H9 (cell line): ENCODE results near the gene PARP12. TPM values are rescaled to one million over a fixed set of nuclear protein-coding genes. Genes with fewer than 3 reads are reported as not detected.

ENCODE experiments used
- DNase-seq: peaks from one replicate; pipeline ENCODE4 v3.0.0-alpha.2; 2017
- H2AFZ ChIP-seq: one replicate; pipeline ENCODE4 v1.6.1; 2013; ENCODE audit warnings: mild to moderate bottlenecking, low read length, control low read depth, moderate library complexity
- H2AK5ac ChIP-seq: 2 replicates; pipeline ENCODE4 v1.6.1; 2013; ENCODE audit warnings: low read length, control low read depth, mixed read lengths; ENCODE audit not compliant: insufficient read length
- H2BK120ac ChIP-seq: one replicate; pipeline ENCODE4 v1.6.1; 2013; ENCODE audit warnings: low read depth, mild to moderate bottlenecking, low read length, control low read depth, inconsistent platforms; ENCODE audit not compliant: poor library complexity, severe bottlenecking
- H2BK12ac ChIP-seq: 2 replicates; pipeline ENCODE4 v1.6.1; 2013; ENCODE audit warnings: low read length, control low read depth, mixed read lengths, low read depth; ENCODE audit not compliant: insufficient read length
- H2BK15ac ChIP-seq: 2 replicates; pipeline ENCODE4 v1.6.1; 2013; ENCODE audit warnings: low read depth, low read length, control low read depth
- H2BK20ac ChIP-seq: one replicate; pipeline ENCODE4 v1.6.1; 2013; ENCODE audit warnings: low read depth, mild to moderate bottlenecking, low read length, control low read depth, inconsistent platforms; ENCODE audit not compliant: poor library complexity, severe bottlenecking
- H2BK5ac ChIP-seq: 2 replicates; pipeline ENCODE4 v1.6.1; 2013; ENCODE audit warnings: low read length, control low read depth, mixed read lengths; ENCODE audit not compliant: insufficient read length
- H3K14ac ChIP-seq: 2 replicates; pipeline ENCODE4 v1.6.1; 2013; ENCODE audit warnings: low read length, control low read depth; ENCODE audit not compliant: insufficient read depth
- H3K18ac ChIP-seq: 2 replicates; pipeline ENCODE4 v1.6.1; 2013; ENCODE audit warnings: low read depth, mild to moderate bottlenecking, mixed read lengths, low read length, control low read depth; ENCODE audit not compliant: insufficient read length
- H3K23ac ChIP-seq: 2 replicates; pipeline ENCODE4 v1.6.1; 2013; ENCODE audit warnings: low read length, control low read depth, mixed read lengths, low read depth; ENCODE audit not compliant: insufficient read length
- H3K23me2 ChIP-seq: 2 replicates; pipeline ENCODE4 v1.6.1; 2013; ENCODE audit warnings: low read depth, mild to moderate bottlenecking, mixed read lengths, low read length, control low read depth; ENCODE audit not compliant: insufficient read length, poor library complexity, severe bottlenecking
- H3K27ac ChIP-seq: 2 replicates; pipeline ENCODE4 v1.5.1; 2013; ENCODE audit warnings: low read length, control low read depth, mixed read lengths, low read depth; ENCODE audit not compliant: insufficient read length
- H3K27me3 ChIP-seq: 2 replicates; pipeline ENCODE4 v1.6.1; 2013; ENCODE audit warnings: low read length, control low read depth, inconsistent platforms; ENCODE audit not compliant: insufficient read depth
- H3K4ac ChIP-seq: 2 replicates; pipeline ENCODE4 v1.6.1; 2013; ENCODE audit warnings: low read depth, mild to moderate bottlenecking, control low read depth, inconsistent platforms, low read length, moderate library complexity
- H3K4me1 ChIP-seq: 2 replicates; pipeline ENCODE4 v1.6.1; 2013; ENCODE audit warnings: low read length, control low read depth, inconsistent platforms; ENCODE audit not compliant: insufficient read depth
- H3K4me2 ChIP-seq: 2 replicates; pipeline ENCODE4 v1.6.1; 2013; ENCODE audit warnings: low read length, control low read depth, mixed read lengths; ENCODE audit not compliant: insufficient read length, insufficient read depth
- H3K56ac ChIP-seq: 2 replicates; pipeline ENCODE4 v1.6.1; 2013; ENCODE audit warnings: low read depth, mild to moderate bottlenecking, mixed read lengths, low read length, control low read depth; ENCODE audit not compliant: insufficient read length
- H3K79me1 ChIP-seq: 2 replicates; pipeline ENCODE4 v1.6.1; 2013; ENCODE audit warnings: low read depth, mild to moderate bottlenecking, moderate library complexity, low read length, control low read depth, inconsistent platforms; ENCODE audit not compliant: insufficient read depth, poor library complexity, severe bottlenecking
- H3K79me2 ChIP-seq: 2 replicates; pipeline ENCODE4 v1.6.1; 2013; ENCODE audit warnings: low read length, control low read depth, inconsistent platforms; ENCODE audit not compliant: insufficient read depth
- H3K9ac ChIP-seq: 2 replicates; pipeline ENCODE4 v1.6.1; 2013; ENCODE audit warnings: low read length, control low read depth, mixed read lengths; ENCODE audit not compliant: insufficient read length; ENCODE audit errors: extremely low read depth
- H3K9me3 ChIP-seq: one replicate; pipeline ENCODE4 v1.6.1; 2013; ENCODE audit warnings: low read depth, low read length, inconsistent platforms; ENCODE audit not compliant: control insufficient read depth
- H3T11ph ChIP-seq: one replicate; pipeline ENCODE4 v1.6.1; 2013; ENCODE audit warnings: mild to moderate bottlenecking, low read length, control low read depth, inconsistent platforms
- H4K20me1 ChIP-seq: one replicate; pipeline ENCODE4 v1.6.1; 2013; ENCODE audit not compliant: control insufficient read depth, insufficient read length, insufficient read depth
- H4K5ac ChIP-seq: 2 replicates; pipeline ENCODE4 v1.6.1; 2013; ENCODE audit warnings: low read depth, mild to moderate bottlenecking, mixed read lengths, low read length, control low read depth; ENCODE audit not compliant: insufficient read length
- H4K8ac ChIP-seq: replicated peaks from 2 replicates; pipeline ENCODE4 v1.6.1; 2013; ENCODE audit warnings: low read length, control low read depth, mixed read lengths, low read depth; ENCODE audit not compliant: insufficient read length
- H4K91ac ChIP-seq: 2 replicates; pipeline ENCODE4 v1.6.1; 2013; ENCODE audit warnings: low read depth, mild to moderate bottlenecking, moderate library complexity, mixed read lengths, low read length, control low read depth; ENCODE audit not compliant: insufficient read length
- H3K27ac Mint-ChIP-seq, 3 experiments: 2 replicates in 2 of 3; 3 replicates in 1 of 3; pipeline ENCODE4 v1.8.0; 2020 to 2021; ENCODE audit warnings: mixed read lengths in 3 of 3, mild to moderate bottlenecking in 1 of 3, moderate library complexity in 1 of 3
- H3K27me3 Mint-ChIP-seq: 2 replicates; pipeline ENCODE4 v1.8.0; 2021; ENCODE audit warnings: low read depth, mild to moderate bottlenecking, moderate library complexity, mixed read lengths
- H3K36me3 Mint-ChIP-seq, 3 experiments: 2 replicates in 2 of 3; 3 replicates in 1 of 3; pipeline ENCODE4 v1.8.0; 2020 to 2021; ENCODE audit warnings: low read depth in 3 of 3, mixed read lengths in 3 of 3; ENCODE audit not compliant: insufficient read depth in 1 of 3
- H3K4me1 Mint-ChIP-seq, 2 experiments: 2 replicates each; pipeline ENCODE4 v1.8.0; 2020; ENCODE audit warnings: mixed read lengths in 2 of 2
- H3K4me3 Mint-ChIP-seq, 2 experiments: 2 replicates in 1 of 2; 3 replicates in 1 of 2; pipeline ENCODE4 v1.8.0; 2020 to 2021; ENCODE audit warnings: mild to moderate bottlenecking in 2 of 2, mixed read lengths in 2 of 2, moderate library complexity in 1 of 2
- H3K9me3 Mint-ChIP-seq, 2 experiments: 2 replicates in 1 of 2; 3 replicates in 1 of 2; pipeline ENCODE4 v1.8.0; 2020; ENCODE audit warnings: mild to moderate bottlenecking in 2 of 2, mixed read lengths in 2 of 2, moderate library complexity in 1 of 2
- WGBS: extraction: QIAGEN DNeasy Blood & Tissue Kit; methylation state at CpG from one replicate; pipeline ENCODE4 v1.1.7; 2013; ENCODE audit warnings: missing lambda C conversion rate, low lambda C conversion rate, mixed read lengths; ENCODE audit not compliant: insufficient read length; ENCODE audit errors: extremely low coverage; 5-methylcytosine and 5-hydroxymethylcytosine counted together
- total RNA-seq: library from RNA; stranded (reverse); gene quantifications from 2 replicates; pipeline ENCODE4 v1.2.1, GENCODE V29; 2021
- TF ChIP-seq, protein P1 (sequence below): fragments of 200-600 bp; sonication (generic); conservative IDR thresholded peaks from 3 replicates; pipeline ENCODE4 v1.8.0; 2021; ENCODE audit warnings: antibody characterized with exemption, mild to moderate bottlenecking

PARP12 gene
- total RNA-seq, 1 experiment from 2014 or later, result 11.8 TPM

GRCh38 chr7:140010194-140010895, 52.4 kb downstream of the PARP12 start:
- Histone ChIP-seq H3K27ac (no peak overlapping the region), H3K27me3 (no peaks in the 10 kb centered on the region), H4K5ac (no peak overlapping the region), H3K23ac (no peak overlapping the region), H2BK120ac (no peak overlapping the region), H3K14ac (no peak overlapping the region), H2BK20ac (no peak overlapping the region), H3K4me2 (no peak overlapping the region), H4K91ac (no peak overlapping the region), H3K4me1 (no peaks in the 10 kb centered on the region), H2AK5ac (no peak overlapping the region), H3K23me2 (no peaks in the 10 kb centered on the region), H3K79me1 (no peaks in the 10 kb centered on the region), H3K4ac (no peak overlapping the region), H3K56ac (no peak overlapping the region), H3K9me3 (no peaks in the 10 kb centered on the region), H2AFZ (no peak overlapping the region), H2BK15ac (no peak overlapping the region), H3T11ph (no peak overlapping the region), H3K18ac (no peak overlapping the region), H3K79me2 (no peaks in the 10 kb centered on the region), H4K20me1 (no peaks in the 10 kb centered on the region), H3K9ac (no peak overlapping the region), H2BK12ac (no peak overlapping the region), H4K8ac (no peak overlapping the region), H2BK5ac (no peak overlapping the region)
- TF ChIP-seq, protein P1, sequence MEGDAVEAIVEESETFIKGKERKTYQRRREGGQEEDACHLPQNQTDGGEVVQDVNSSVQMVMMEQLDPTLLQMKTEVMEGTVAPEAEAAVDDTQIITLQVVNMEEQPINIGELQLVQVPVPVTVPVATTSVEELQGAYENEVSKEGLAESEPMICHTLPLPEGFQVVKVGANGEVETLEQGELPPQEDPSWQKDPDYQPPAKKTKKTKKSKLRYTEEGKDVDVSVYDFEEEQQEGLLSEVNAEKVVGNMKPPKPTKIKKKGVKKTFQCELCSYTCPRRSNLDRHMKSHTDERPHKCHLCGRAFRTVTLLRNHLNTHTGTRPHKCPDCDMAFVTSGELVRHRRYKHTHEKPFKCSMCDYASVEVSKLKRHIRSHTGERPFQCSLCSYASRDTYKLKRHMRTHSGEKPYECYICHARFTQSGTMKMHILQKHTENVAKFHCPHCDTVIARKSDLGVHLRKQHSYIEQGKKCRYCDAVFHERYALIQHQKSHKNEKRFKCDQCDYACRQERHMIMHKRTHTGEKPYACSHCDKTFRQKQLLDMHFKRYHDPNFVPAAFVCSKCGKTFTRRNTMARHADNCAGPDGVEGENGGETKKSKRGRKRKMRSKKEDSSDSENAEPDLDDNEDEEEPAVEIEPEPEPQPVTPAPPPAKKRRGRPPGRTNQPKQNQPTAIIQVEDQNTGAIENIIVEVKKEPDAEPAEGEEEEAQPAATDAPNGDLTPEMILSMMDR, result no peak
- Mint-ChIP-seq H3K27me3 (peaks cover 4% of the 10 kb centered on the region), H3K4me1 (peaks cover 23 to 33% of the 10 kb centered on the region in 2 experiments), H3K36me3 (no peaks in the 10 kb centered on the region), H3K9me3 (no peaks in the 10 kb centered on the region), H3K27ac (peak overlapping the region in 1 of 3 experiments; percentile 5; a peak in 1 of 7 replicates), H3K4me3 (no peak overlapping the region)
- WGBS, result no CpG with 5 or more reads among the region's 9 CpGs
- DNase-seq, result no peak
